ENCODE data around the gene SEZ6L.

The SEZ6L gene

GRCh38 chr22:26410386-26410785, 241.1 kb downstream of the SEZ6L start:
- Histone ChIP-seq H3K27ac (replicated peaks) (no peak overlapping the region), H3K27me3 (ENCODE audit: insufficient read depth, poor library complexity, severe bottlenecking) (no peaks in the 10 kb centered on the region), H3K4me3 (replicated peaks; ENCODE audit: insufficient read depth, low read length) (no peak overlapping the region)
- TF ChIP-seq SPI1 (IDR thresholded peaks at IDR 0.05; ENCODE audit: borderline replicate concordance, low read depth) (no peak), GABPA (IDR thresholded peaks at IDR 0.05; ENCODE audit: low read depth) (no peak), POLR2AphosphoS5 (IDR thresholded peaks at IDR 0.05; ENCODE audit: low read depth) (no peak)
- TF ChIP-seq, protein P1, sequence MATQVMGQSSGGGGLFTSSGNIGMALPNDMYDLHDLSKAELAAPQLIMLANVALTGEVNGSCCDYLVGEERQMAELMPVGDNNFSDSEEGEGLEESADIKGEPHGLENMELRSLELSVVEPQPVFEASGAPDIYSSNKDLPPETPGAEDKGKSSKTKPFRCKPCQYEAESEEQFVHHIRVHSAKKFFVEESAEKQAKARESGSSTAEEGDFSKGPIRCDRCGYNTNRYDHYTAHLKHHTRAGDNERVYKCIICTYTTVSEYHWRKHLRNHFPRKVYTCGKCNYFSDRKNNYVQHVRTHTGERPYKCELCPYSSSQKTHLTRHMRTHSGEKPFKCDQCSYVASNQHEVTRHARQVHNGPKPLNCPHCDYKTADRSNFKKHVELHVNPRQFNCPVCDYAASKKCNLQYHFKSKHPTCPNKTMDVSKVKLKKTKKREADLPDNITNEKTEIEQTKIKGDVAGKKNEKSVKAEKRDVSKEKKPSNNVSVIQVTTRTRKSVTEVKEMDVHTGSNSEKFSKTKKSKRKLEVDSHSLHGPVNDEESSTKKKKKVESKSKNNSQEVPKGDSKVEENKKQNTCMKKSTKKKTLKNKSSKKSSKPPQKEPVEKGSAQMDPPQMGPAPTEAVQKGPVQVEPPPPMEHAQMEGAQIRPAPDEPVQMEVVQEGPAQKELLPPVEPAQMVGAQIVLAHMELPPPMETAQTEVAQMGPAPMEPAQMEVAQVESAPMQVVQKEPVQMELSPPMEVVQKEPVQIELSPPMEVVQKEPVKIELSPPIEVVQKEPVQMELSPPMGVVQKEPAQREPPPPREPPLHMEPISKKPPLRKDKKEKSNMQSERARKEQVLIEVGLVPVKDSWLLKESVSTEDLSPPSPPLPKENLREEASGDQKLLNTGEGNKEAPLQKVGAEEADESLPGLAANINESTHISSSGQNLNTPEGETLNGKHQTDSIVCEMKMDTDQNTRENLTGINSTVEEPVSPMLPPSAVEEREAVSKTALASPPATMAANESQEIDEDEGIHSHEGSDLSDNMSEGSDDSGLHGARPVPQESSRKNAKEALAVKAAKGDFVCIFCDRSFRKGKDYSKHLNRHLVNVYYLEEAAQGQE (IDR thresholded peaks at IDR 0.05; ENCODE audit: insufficient replicate concordance, low read depth), result no peak
- TF ChIP-seq, protein P2, sequence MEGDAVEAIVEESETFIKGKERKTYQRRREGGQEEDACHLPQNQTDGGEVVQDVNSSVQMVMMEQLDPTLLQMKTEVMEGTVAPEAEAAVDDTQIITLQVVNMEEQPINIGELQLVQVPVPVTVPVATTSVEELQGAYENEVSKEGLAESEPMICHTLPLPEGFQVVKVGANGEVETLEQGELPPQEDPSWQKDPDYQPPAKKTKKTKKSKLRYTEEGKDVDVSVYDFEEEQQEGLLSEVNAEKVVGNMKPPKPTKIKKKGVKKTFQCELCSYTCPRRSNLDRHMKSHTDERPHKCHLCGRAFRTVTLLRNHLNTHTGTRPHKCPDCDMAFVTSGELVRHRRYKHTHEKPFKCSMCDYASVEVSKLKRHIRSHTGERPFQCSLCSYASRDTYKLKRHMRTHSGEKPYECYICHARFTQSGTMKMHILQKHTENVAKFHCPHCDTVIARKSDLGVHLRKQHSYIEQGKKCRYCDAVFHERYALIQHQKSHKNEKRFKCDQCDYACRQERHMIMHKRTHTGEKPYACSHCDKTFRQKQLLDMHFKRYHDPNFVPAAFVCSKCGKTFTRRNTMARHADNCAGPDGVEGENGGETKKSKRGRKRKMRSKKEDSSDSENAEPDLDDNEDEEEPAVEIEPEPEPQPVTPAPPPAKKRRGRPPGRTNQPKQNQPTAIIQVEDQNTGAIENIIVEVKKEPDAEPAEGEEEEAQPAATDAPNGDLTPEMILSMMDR (IDR thresholded peaks at IDR 0.05; ENCODE audit: insufficient read depth, low read length), result no peak
- DNase-seq (ENCODE audit: low read depth in 1 of 2, low spot score in 1 of 2), result no peak

DNA sequence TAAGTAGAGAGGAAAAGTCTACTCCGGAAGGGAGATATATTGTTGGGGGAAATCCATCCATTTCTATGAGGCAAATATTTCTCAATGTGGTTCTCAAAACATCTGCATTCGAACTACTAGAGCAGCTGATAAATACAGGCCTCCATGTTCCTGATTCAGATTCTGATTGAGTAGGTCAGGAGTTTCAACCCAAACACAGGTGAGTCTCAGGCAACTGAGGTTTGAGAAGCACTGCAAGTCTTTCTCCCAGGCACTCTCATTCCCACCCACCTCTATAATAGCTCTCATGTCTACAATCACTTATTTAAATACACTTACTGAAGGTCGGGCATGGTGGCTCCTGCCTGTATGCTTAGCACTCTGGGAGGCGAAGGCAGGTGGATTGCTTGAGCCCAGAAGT, 245.1 kb downstream of the SEZ6L start:
- Histone ChIP-seq H3K27me3 (ENCODE audit: insufficient read depth, poor library complexity, severe bottlenecking) (no peaks in the 10 kb centered on the region), H3K4me3 (replicated peaks; ENCODE audit: insufficient read depth, low read length) (no peak overlapping the region)
- TF ChIP-seq SPI1 (IDR thresholded peaks at IDR 0.05; ENCODE audit: borderline replicate concordance, low read depth), result no peak

GRCh38 chr22:26416256-26416655, 247.0 kb downstream of the SEZ6L start:
- no peak for DNase-seq (ENCODE audit: low read depth in 1 of 2, low spot score in 1 of 2)
- TF ChIP-seq, protein P1 (IDR thresholded peaks at IDR 0.05; ENCODE audit: insufficient replicate concordance, low read depth), result no peak
- TF ChIP-seq, protein P2 (IDR thresholded peaks at IDR 0.05; ENCODE audit: insufficient read depth, low read length), result no peak
- no peak for TF ChIP-seq POLR2AphosphoS5 (IDR thresholded peaks at IDR 0.05; ENCODE audit: low read depth)
- no peak for TF ChIP-seq SPI1 (IDR thresholded peaks at IDR 0.05; ENCODE audit: borderline replicate concordance, low read depth)
- no peak for TF ChIP-seq GABPA (IDR thresholded peaks at IDR 0.05; ENCODE audit: low read depth)
- no peak overlapping the region for H3K4me3 ChIP-seq (replicated peaks; ENCODE audit: insufficient read depth, low read length)
- no peaks in the 10 kb centered on the region for H3K27me3 ChIP-seq (ENCODE audit: insufficient read depth, poor library complexity, severe bottlenecking)
- H3K27ac ChIP-seq (replicated peaks), result no peak overlapping the region

More for the DNA sequence above, 245.1 kb downstream of the SEZ6L start:
- no peak for DNase-seq (ENCODE audit: low read depth in 1 of 2, low spot score in 1 of 2)
- H3K27ac ChIP-seq (replicated peaks), result no peak overlapping the region

- Histone ChIP-seq H3K27me3 (ENCODE audit: insufficient read depth, poor library complexity, severe bottlenecking) (no peaks in the 10 kb centered on the region), H3K27ac (replicated peaks) (no peak overlapping the region), H3K4me3 (replicated peaks; ENCODE audit: insufficient read depth, low read length) (no peak overlapping the region)
- no peak for TF ChIP-seq SPI1 (IDR thresholded peaks at IDR 0.05; ENCODE audit: borderline replicate concordance, low read depth)
- TF ChIP-seq, protein P1 (IDR thresholded peaks at IDR 0.05; ENCODE audit: insufficient replicate concordance, low read depth), result peak; percentile 53
- DNase-seq (ENCODE audit: low read depth in 1 of 2, low spot score in 1 of 2), result no peak
Observed at GRCh38 chr22:26416670-26417276, 247.5 kb downstream of the SEZ6L start.
